ENCODE data around the gene ZBTB7A. TPM values are rescaled to one million over a fixed set of nuclear protein-coding genes. Genes with fewer than 3 reads are reported as not detected.
A peak's percentile ranks its signal among the peaks of the same experiment; 100 is the strongest.

The ZBTB7A gene
- total RNA-seq, 1 experiment from 2014 or later: 49.5 TPM

GRCh38 chr19:4061178-4061682, 5.5 kb downstream of the ZBTB7A start:
- ChIA-PET RAD21 (ENCODE audit: low non-redundant PET in 1 of 2, low total read pairs in 2 of 2, uncharacterized antibody in 2 of 2, unreplicated experiment in 2 of 2) (no interaction called here), CTCF (no interaction called here), POLR2A (interaction anchor here (0.6 kb wide), 1 partner anchor 71 kb away, joined by 3 read pairs; no protein-coding TSS in a partner anchor)
- no TSS peak for BruUV-seq (replicated peaks)
- no peak for TF ChIP-seq FOSL1 (IDR thresholded peaks at IDR 0.05; ENCODE audit: low read depth)
- 0 out of 2 replicates have a peak, but pooled peaks have one; percentile 1 for TF ChIP-seq EGR1 (IDR thresholded peaks at IDR 0.05; ENCODE audit: low read depth)
- 0 out of 2 replicates have a peak, but pooled peaks have one; percentile 5 for TF ChIP-seq POLR2AphosphoS5 (IDR thresholded peaks at IDR 0.05; ENCODE audit: low read depth, low read length)
- no peak for TF ChIP-seq CEBPB (IDR thresholded peaks at IDR 0.05; ENCODE audit: low read depth)
- Histone ChIP-seq H3K9ac (ENCODE audit: low read length) (peak overlapping the region; percentile 62), H4K20me1 (ENCODE audit: insufficient read depth) (peaks cover 11% of the 10 kb centered on the region; the same call in 1 of the 2 replicates), H3K36me3 (ENCODE audit: control insufficient read depth in 1 of 2, insufficient read depth in 2 of 2, low read length in 2 of 2) (peaks cover 0 to 11% of the 10 kb centered on the region in 2 experiments; a peak in 1 of 4 replicates), H3K9me3 (ENCODE audit: control insufficient read depth in 1 of 2, insufficient read depth in 1 of 2, low read depth in 1 of 2, low read length in 2 of 2) (no peaks in the 10 kb centered on the region), H3K4me2 (ENCODE audit: low read length) (peak overlapping the region; percentile 91), H3K79me2 (ENCODE audit: insufficient read depth, low read length) (peaks cover 87% of the 10 kb centered on the region), H3K27me3 (ENCODE audit: insufficient read depth, low read length) (no peaks in the 10 kb centered on the region), H3K4me1 (ENCODE audit: control insufficient read depth in 1 of 2, insufficient read depth in 2 of 2, low read length in 2 of 2) (peaks cover 57 to 66% of the 10 kb centered on the region in 2 experiments), H3K4me3 (replicated peaks in 1 of 2; ENCODE audit: low read depth in 1 of 2, low read length in 2 of 2) (peak overlapping the region; percentile 36 to 50), H3K27ac (ENCODE audit: low read depth, low read length) (peak overlapping the region; percentile 96), H3K9me2 (ENCODE audit: insufficient read depth) (no peaks in the 10 kb centered on the region), H2AFZ (ENCODE audit: low read depth, low read length, poor library complexity, severe bottlenecking) (no peak overlapping the region)
- intact Hi-C loops (cut with micrococcal nuclease): loop anchor here (5.0 to 10.0 kb wide), 3 partner anchors 74 to 356 kb away; partner anchors contain the start of genes PIP5K1C and TJP3
- DNase-seq (ENCODE audit: low read depth, low spot score) (no peak), ATAC-seq (peak; percentile 22)

DNA sequence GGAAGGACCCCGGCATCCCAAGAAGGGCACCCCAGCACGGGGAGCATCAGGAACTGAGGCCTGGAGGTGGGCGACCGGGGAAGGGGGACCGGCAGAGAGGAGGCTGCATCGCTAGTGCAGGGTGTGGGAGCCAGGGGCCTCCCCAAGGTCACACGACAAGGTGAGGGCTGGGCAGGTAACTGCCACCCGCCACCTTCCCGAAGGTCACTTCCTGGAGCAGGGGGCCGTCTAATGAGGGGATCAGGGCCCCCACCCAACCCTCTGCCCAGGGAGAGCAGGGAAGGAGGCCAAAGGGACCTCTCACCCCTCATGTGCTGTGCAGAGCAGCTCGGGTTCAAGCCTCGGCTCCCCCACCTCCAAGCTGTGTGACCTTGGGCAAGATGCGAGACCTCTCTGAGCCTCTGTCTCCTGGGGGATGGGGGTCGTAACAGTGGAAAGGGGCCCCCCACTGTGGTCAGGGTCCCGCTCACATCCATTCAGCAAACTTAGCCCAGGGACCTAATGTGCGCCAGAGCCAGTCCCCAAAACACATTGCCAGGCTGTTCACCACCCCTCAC, 6.0 kb downstream of the ZBTB7A start:
- Histone ChIP-seq H3K9ac (ENCODE audit: low read length) (peak overlapping the region; percentile 62), H2AFZ (ENCODE audit: low read depth, low read length, poor library complexity, severe bottlenecking) (no peak overlapping the region), H3K9me2 (ENCODE audit: insufficient read depth) (no peaks in the 10 kb centered on the region), H3K4me1 (ENCODE audit: control insufficient read depth in 1 of 2, insufficient read depth in 2 of 2, low read length in 2 of 2) (peaks cover 57 to 66% of the 10 kb centered on the region in 2 experiments), H3K36me3 (ENCODE audit: control insufficient read depth in 1 of 2, insufficient read depth in 2 of 2, low read length in 2 of 2) (peaks cover 0 to 11% of the 10 kb centered on the region in 2 experiments; a peak in 1 of 4 replicates), H3K27me3 (ENCODE audit: insufficient read depth, low read length) (no peaks in the 10 kb centered on the region), H3K4me3 (replicated peaks in 1 of 2; ENCODE audit: low read depth in 1 of 2, low read length in 2 of 2) (peak overlapping the region; percentile 36 to 50), H3K9me3 (ENCODE audit: control insufficient read depth in 1 of 2, insufficient read depth in 1 of 2, low read depth in 1 of 2, low read length in 2 of 2) (no peaks in the 10 kb centered on the region), H3K4me2 (ENCODE audit: low read length) (peak overlapping the region; percentile 91), H4K20me1 (ENCODE audit: insufficient read depth) (peaks cover 11% of the 10 kb centered on the region; the same call in 1 of the 2 replicates), H3K79me2 (ENCODE audit: insufficient read depth, low read length) (peaks cover 93% of the 10 kb centered on the region), H3K27ac (ENCODE audit: low read depth, low read length) (peak overlapping the region; percentile 96)
- ChIA-PET RAD21 (ENCODE audit: low non-redundant PET in 1 of 2, low total read pairs in 2 of 2, uncharacterized antibody in 2 of 2, unreplicated experiment in 2 of 2) (no interaction called here), POLR2A (no interaction called here), CTCF (no interaction called here)
- DNase-seq (ENCODE audit: low read depth, low spot score) (no peak), ATAC-seq (no peak)
- TF ChIP-seq SIN3A (IDR thresholded peaks at IDR 0.05; ENCODE audit: low read depth) (no peak), ATF3 (IDR thresholded peaks at IDR 0.05) (no peak), SRF (IDR thresholded peaks at IDR 0.05; ENCODE audit: low read depth) (no peak), YY1 (IDR thresholded peaks at IDR 0.05; ENCODE audit: extremely low read depth, insufficient replicate concordance, low read depth, low read length) (no peak), CTCF (IDR thresholded peaks at IDR 0.05 in 2 of 3, conservative IDR thresholded peaks at IDR 0.05 in 1 of 3; ENCODE audit: borderline replicate concordance in 1 of 3, insufficient read depth in 1 of 3, low read depth in 2 of 3, low read length in 2 of 3) (no peak), FOSL1 (IDR thresholded peaks at IDR 0.05; ENCODE audit: low read depth) (no peak), SP1 (IDR thresholded peaks at IDR 0.05; ENCODE audit: low read depth) (no peak), ZFX (IDR thresholded peaks at IDR 0.05) (no peak), JUND (IDR thresholded peaks at IDR 0.05) (no peak)
- intact Hi-C loops (cut with micrococcal nuclease): loop anchor here (5.0 to 10.0 kb wide), 3 partner anchors 74 to 356 kb away; partner anchors contain the start of genes PIP5K1C and TJP3
- BruUV-seq (replicated peaks): no TSS peak
